Osteoblast (primary cell): ENCODE data around the gene SPRTN. TPM values are rescaled to one million over a fixed set of nuclear protein-coding genes. Genes with fewer than 3 reads are reported as not detected.

Source experiments
- DNase-seq: peaks from one replicate; pipeline ENCODE4 v3.0.0; 2011; ENCODE audit warnings: low spot score, mixed read lengths; ENCODE audit not compliant: insufficient read length; ENCODE audit errors: missing footprints
- H2AFZ ChIP-seq: 2 replicates; pipeline ENCODE4 v1.6.0; 2011; ENCODE audit warnings: mild to moderate bottlenecking, low read length
- H3K27ac ChIP-seq: 2 replicates; pipeline ENCODE4 v1.5.1; 2011; ENCODE audit warnings: mild to moderate bottlenecking, low read depth, low read length, moderate library complexity
- H3K27me3 ChIP-seq: 2 replicates; pipeline ENCODE4 v1.6.0; 2012; ENCODE audit warnings: mild to moderate bottlenecking, control low read depth, inconsistent platforms, low read length, moderate library complexity; ENCODE audit not compliant: insufficient read depth
- H3K36me3 ChIP-seq: 2 replicates; pipeline ENCODE4 v1.5.1; 2011; ENCODE audit warnings: mild to moderate bottlenecking, low read length, control low read depth, moderate library complexity; ENCODE audit not compliant: insufficient read depth
- H3K4me1 ChIP-seq: 2 replicates; pipeline ENCODE4 v1.5.1; 2011; ENCODE audit warnings: mild to moderate bottlenecking, low read length, control low read depth, moderate library complexity; ENCODE audit not compliant: insufficient read depth
- H3K4me2 ChIP-seq: 2 replicates; pipeline ENCODE4 v1.6.0; 2011; ENCODE audit warnings: mild to moderate bottlenecking, low read length; ENCODE audit not compliant: insufficient read depth
- H3K4me3 ChIP-seq: fragments of 200-600 bp; sonication (generic); 3 replicates; pipeline ENCODE4 v1.5.1; 2012; ENCODE audit warnings: mild to moderate bottlenecking, low read length, inconsistent platforms; ENCODE audit not compliant: insufficient read depth
- H3K79me2 ChIP-seq: 2 replicates; pipeline ENCODE4 v1.6.0; 2012; ENCODE audit warnings: mild to moderate bottlenecking, low read length, control low read depth, inconsistent platforms; ENCODE audit not compliant: insufficient read depth
- H3K9me3 ChIP-seq: 2 replicates; pipeline ENCODE4 v1.5.1; 2011; ENCODE audit warnings: low read depth, low read length, control low read depth
- H4K20me1 ChIP-seq: 2 replicates; pipeline ENCODE4 v1.6.0; 2012; ENCODE audit warnings: mild to moderate bottlenecking, low read length, control low read depth; ENCODE audit not compliant: insufficient read depth
- CTCF ChIP-seq: IDR thresholded peaks from 2 replicates; pipeline ENCODE4 v1.5.1; 2011; ENCODE audit warnings: mild to moderate bottlenecking, low read depth, low read length, moderate library complexity; ENCODE audit errors: extremely low read depth
- total RNA-seq: library from RNA; depleted of rRNA; stranded (reverse); fragments of >200 nt; gene quantifications from 2 replicates; pipeline ENCODE4 v1.2.3, GENCODE V29; 2012

Gene SPRTN
- total RNA-seq, 1 donor = 17.0 TPM

GRCh38 chr1:231374394-231374793 is 36.3 kb downstream of the SPRTN start:
- no peak overlapping the region for H3K27ac ChIP-seq
- peaks cover 9% of the 10 kb centered on the region for H4K20me1 ChIP-seq
- H3K36me3 ChIP-seq = no peaks in the 10 kb centered on the region
- no peak overlapping the region for H2AFZ ChIP-seq
- no peaks in the 10 kb centered on the region for H3K27me3 ChIP-seq
- H3K4me3 ChIP-seq = no peak overlapping the region
- H3K4me1 ChIP-seq = peaks cover 8% of the 10 kb centered on the region
- peaks cover 34% of the 10 kb centered on the region for H3K79me2 ChIP-seq
- DNase-seq = no peak
- TF ChIP-seq CTCF = no peak
- H3K4me2 ChIP-seq = no peak overlapping the region
- H3K9me3 ChIP-seq = no peaks in the 10 kb centered on the region

GRCh38 chr1:231376101-231376500 is 38.0 kb downstream of the SPRTN start:
- H3K36me3 ChIP-seq = no peaks in the 10 kb centered on the region
- H3K4me3 ChIP-seq = no peak overlapping the region
- H3K4me2 ChIP-seq = no peak overlapping the region
- DNase-seq = no peak
- no peaks in the 10 kb centered on the region for H3K9me3 ChIP-seq
- no peak overlapping the region for H2AFZ ChIP-seq
- no peak overlapping the region for H3K27ac ChIP-seq
- peaks cover 44% of the 10 kb centered on the region for H3K79me2 ChIP-seq
- no peaks in the 10 kb centered on the region for H3K27me3 ChIP-seq
- peaks cover 8% of the 10 kb centered on the region for H3K4me1 ChIP-seq
- H4K20me1 ChIP-seq = peaks cover 9% of the 10 kb centered on the region
- TF ChIP-seq CTCF = no peak

- Histone ChIP-seq H3K36me3 (no peaks in the 10 kb centered on the region), H4K20me1 (peaks cover 11% of the 10 kb centered on the region), H3K4me2 (peak overlapping the region; percentile 12), H3K27ac (no peak overlapping the region), H3K9me3 (no peaks in the 10 kb centered on the region), H3K4me1 (peaks cover 8% of the 10 kb centered on the region), H3K27me3 (no peaks in the 10 kb centered on the region), H2AFZ (no peak overlapping the region), H3K4me3 (no peak overlapping the region), H3K79me2 (peaks cover 45% of the 10 kb centered on the region)
- no peak for DNase-seq
- no peak for TF ChIP-seq CTCF
These were observed 38.9 kb downstream of the SPRTN start for GRCh38 chr1:231376875-231377549.

- H3K4me1 ChIP-seq = peaks cover 7% of the 10 kb centered on the region
- H3K79me2 ChIP-seq = peaks cover 65% of the 10 kb centered on the region
- no peak overlapping the region for H3K4me2 ChIP-seq
- no peak overlapping the region for H3K4me3 ChIP-seq
- DNase-seq = peak; percentile 8
- H3K27me3 ChIP-seq = no peaks in the 10 kb centered on the region
- no peak for TF ChIP-seq CTCF
- no peaks in the 10 kb centered on the region for H3K9me3 ChIP-seq
- no peaks in the 10 kb centered on the region for H3K36me3 ChIP-seq
- peaks cover 17% of the 10 kb centered on the region for H4K20me1 ChIP-seq
- H2AFZ ChIP-seq = no peak overlapping the region
- H3K27ac ChIP-seq = no peak overlapping the region
These were observed 43.6 kb downstream of the SPRTN start for GRCh38 chr1:231381729-231382128.
